Heart left ventricle (tissue), 16 donors: ENCODE measurements around the gene CPNE5. TPM values are rescaled to one million over a fixed set of nuclear protein-coding genes. Genes with fewer than 3 reads are reported as not detected.

ENCODE experiments used
- ATAC-seq, 4 donors: fragments of 200-7000 bp; cut with Tn5 transposase; one replicate each; pipeline ENCODE4 v1.9.1; 2020 to 2022; ENCODE audit warnings: moderate library complexity in 4 of 4, mild to moderate bottlenecking in 3 of 4, moderate number of reproducible peaks in 1 of 4
- DNase-seq, 5 donors: peaks; one replicate each; pipeline ENCODE4 v3.0.0-alpha.2; 2020
- H3K27ac ChIP-seq, 12 donors: fragments of 200-600 bp; sonication (generic) in 4 of 12; one replicate each; pipeline versions ENCODE4 v1.5.0 to v1.8.0; 2016 to 2022; ENCODE audit warnings: mild to moderate bottlenecking in 2 of 12
- H3K27me3 ChIP-seq, 9 donors: fragments of 200-600 bp; sonication (generic) in 2 of 9; one replicate each; pipeline versions ENCODE4 v1.5.1 to v1.8.0; 2016 to 2022; ENCODE audit warnings: mild to moderate bottlenecking in 3 of 9
- H3K36me3 ChIP-seq, 9 donors: fragments of 200-600 bp; sonication (generic) in 2 of 9; one replicate each; pipeline versions ENCODE4 v1.5.0 to v1.8.0; 2018 to 2022; ENCODE audit warnings: mild to moderate bottlenecking in 2 of 9
- H3K4me1 ChIP-seq, 12 donors: fragments of 200-600 bp; sonication (generic) in 4 of 12; one replicate each; pipeline versions ENCODE4 v1.5.0 to v1.8.0; 2016 to 2022; ENCODE audit warnings: mild to moderate bottlenecking in 3 of 12
- H3K4me3 ChIP-seq, 12 donors: fragments of 200-600 bp; sonication (generic) in 4 of 12; one replicate each; pipeline versions ENCODE4 v1.5.0 to v1.8.0; 2017 to 2022; ENCODE audit warnings: mild to moderate bottlenecking in 9 of 12, moderate library complexity in 4 of 12
- H3K9me3 ChIP-seq, 12 donors: fragments of 200-600 bp; sonication (generic) in 4 of 12; one replicate each; pipeline versions ENCODE4 v1.5.0 to v1.8.0; 2016 to 2022; ENCODE audit warnings: mild to moderate bottlenecking in 1 of 12
- CTCF ChIP-seq, 12 donors: fragments of 200-600 bp; sonication (generic) in 4 of 12; IDR thresholded peaks; one replicate each; pipeline versions ENCODE4 v1.5.0 to v1.8.0; 2018 to 2022; ENCODE audit warnings: antibody characterized with exemption in 12 of 12, mild to moderate bottlenecking in 5 of 12
- POLR2A ChIP-seq, 2 donors: fragments of 450-650 bp; IDR thresholded peaks; one replicate each; pipeline ENCODE4 v1.6.1; 2017; ENCODE audit warnings: antibody characterized with exemption in 2 of 2, mild to moderate bottlenecking in 2 of 2, moderate library complexity in 2 of 2
- WGBS, 4 donors: extraction: QIAGEN DNeasy Blood & Tissue Kit in 2 of 4; methylation state at CpG; one replicate each; pipeline versions ENCODE4 v1.1.5 to v1.1.7; 2013 to 2018; 5-methylcytosine and 5-hydroxymethylcytosine counted together
- intact Hi-C, 10 donors: fragments of 100-400 bp; cut with DNase I; formaldehyde crosslinking; loops; one replicate each; pipeline versions ENCODE4 v1.11.1 to v1.14.2; 2022
- polyA plus RNA-seq, 2 donors: library from polyadenylated mRNA; stranded (reverse); fragments of 200-250 nt; gene quantifications; one replicate each; pipeline ENCODE4 v1.2.3, GENCODE V29; 2013
- total RNA-seq, 9 donors: library from RNA; depleted of rRNA in 2 of 9; stranded (reverse); fragments of >200 nt in 2 of 9; fragmentation: NEBNext Ultra II Directional in 3 of 9; extraction: Animal tissue kit (Norgen Biotek cat#: 25700) in 3 of 9; gene quantifications; one replicate each; pipeline versions ENCODE4 v1.1.0 to v1.2.4, GENCODE V29; 2016 to 2023
- donor health status: ischemic (EF 13 %, LVEDD 7.1; RV severe dilation, severe dysfunction).
- donor health status: healthy with polysubstance abuse.
- donor health status: DM: no; HTN: yes; CAD: no.
- donor health status: DM: no; HTN: no; CAD: no.
- donor health status: ischemic (EF 25% LVEDD 6.9; RV normal size, moderate dysfunction).
- donor health status: ischemic (EF 25% LVEDD 5.7; RV mildly dilated, moderate dysfunction).
- donor health status: healthy.
- donor health status: DM: yes; HTN: yes; CAD: no.
- donor health status: ischemic (EF 35%, LVEDD 5.7; RV mildly dilated, moderate dysfunction).
- donor health status: nonischemic (EF 11% LVEDD 7.7; RV severe dilation, severe dysfunction).
- donor health status: DM: yes; HTN: yes; CAD: no.
- donor health status: PGD.
- donor health status: ischemic (EF 29% LVEDD 5.4; RV normal size, mild dysfunction).
- donor health status: nonischemic (EF 23%, LVEDD 6.1; RV moderate dilation, normal function).

The CPNE5 gene
- total and polyA plus RNA-seq, 11 donors = 4.0 to 111 (median 13.4) TPM

GRCh38 chr6:36783603-36784375 is 55.5 kb downstream of the CPNE5 start:
- H3K4me3 ChIP-seq = no peak overlapping the region
- H3K27me3 ChIP-seq = no peaks in the 10 kb centered on the region
- ATAC-seq = no peak
- TF ChIP-seq POLR2A (IDR thresholded peaks at IDR 0.05) (no peak), CTCF (IDR thresholded peaks at IDR 0.05) (no peak)
- intact Hi-C loops = no loop called here
- WGBS, 4 donors = 77 to 87% (median 80%) methylated on average over 5 of the region's 5 CpGs
- H3K4me1 ChIP-seq = peaks cover 0 to 12% (median 0%) of the 10 kb centered on the region in 12 donors
- H3K9me3 ChIP-seq = no peaks in the 10 kb centered on the region
- H3K36me3 ChIP-seq = no peaks in the 10 kb centered on the region
- no peak overlapping the region for H3K27ac ChIP-seq
- no peak for DNase-seq

- TF ChIP-seq CTCF (IDR thresholded peaks at IDR 0.05) = no peak
- DNase-seq = no peak
- peaks cover 0 to 12% (median 0%) of the 10 kb centered on the region in 12 donors for H3K4me1 ChIP-seq
- 83 to 88% (median 85%) methylated on average over 7 to 8 of the region's 8 CpGs for WGBS, 4 donors
- no peaks in the 10 kb centered on the region for H3K9me3 ChIP-seq
- intact Hi-C loops = no loop called here
- H3K27me3 ChIP-seq = no peaks in the 10 kb centered on the region
- H3K27ac ChIP-seq = no peak overlapping the region
- H3K36me3 ChIP-seq = no peaks in the 10 kb centered on the region
- H3K4me3 ChIP-seq = no peak overlapping the region
- ATAC-seq = no peak
These were observed 57.6 kb downstream of the CPNE5 start for GRCh38 chr6:36781669-36782068.

GRCh38 chr6:36780442-36781177 is 58.6 kb downstream of the CPNE5 start:
- H3K4me1 ChIP-seq = peaks cover 0 to 12% (median 0%) of the 10 kb centered on the region in 12 donors
- DNase-seq = no peak
- H3K27me3 ChIP-seq = no peaks in the 10 kb centered on the region
- peak in 2 of 4 donors; percentile 18 to 29 for ATAC-seq
- WGBS, 4 donors = 74 to 81% (median 80%) methylated on average over 11 of the region's 11 CpGs
- H3K27ac ChIP-seq = no peak overlapping the region
- intact Hi-C loops = no loop called here
- H3K36me3 ChIP-seq = no peaks in the 10 kb centered on the region
- no peaks in the 10 kb centered on the region for H3K9me3 ChIP-seq
- no peak overlapping the region for H3K4me3 ChIP-seq
- TF ChIP-seq CTCF (IDR thresholded peaks at IDR 0.05) (no peak), POLR2A (IDR thresholded peaks at IDR 0.05) (no peak)

- DNase-seq = no peak
- TF ChIP-seq CTCF (IDR thresholded peaks at IDR 0.05) = no peak
- no peak for TF ChIP-seq POLR2A (IDR thresholded peaks at IDR 0.05)
- Histone ChIP-seq H3K36me3 (no peaks in the 10 kb centered on the region), H3K27ac (no peak overlapping the region), H3K4me3 (no peak overlapping the region), H3K27me3 (no peaks in the 10 kb centered on the region), H3K4me1 (peaks cover 0 to 12% (median 0%) of the 10 kb centered on the region in 12 donors), H3K9me3 (no peaks in the 10 kb centered on the region)
- no peak for ATAC-seq
- intact Hi-C loops = no loop called here
- 88 to 91% (median 90%) methylated on average over 5 of the region's 5 CpGs for WGBS, 4 donors
These were observed 60.0 kb downstream of the CPNE5 start for GRCh38 chr6:36779227-36779626.
